K562 (cell line): Measurements from ENCODE around the gene CLDN5. TPM values are rescaled to one million over a fixed set of nuclear protein-coding genes. Genes with fewer than 3 reads are reported as not detected.

Source experiments
- CBX1 ChIP-seq: sonication (generic); IDR thresholded peaks from 2 replicates; pipeline ENCODE4 v1.6.1; 2016; ENCODE audit warnings: antibody characterized with exemption, low read depth, mild to moderate bottlenecking
- GABPB1 ChIP-seq: sonication (generic); formaldehyde crosslinking; IDR thresholded peaks from 2 replicates; pipeline ENCODE4 v1.8.0; 2022; ENCODE audit warnings: mild to moderate bottlenecking, missing genetic modification reagents
- KLF10 ChIP-seq: fragments of 250-450 bp; sonication (Bioruptor Pico); IDR thresholded peaks from 2 replicates; pipeline ENCODE4 v1.6.1; 2021; ENCODE audit warnings: matching md5 sums
- POLR2B ChIP-seq: fragments of 450-650 bp; IDR thresholded peaks from 2 replicates; pipeline ENCODE4 v1.6.1; 2018; ENCODE audit warnings: low read depth; ENCODE audit not compliant: partially characterized antibody
- TCFL5 ChIP-seq: fragments of 250-450 bp; sonication (Bioruptor Pico); conservative IDR thresholded peaks from 2 replicates; pipeline ENCODE4 v1.6.1; 2021; ENCODE audit warnings: mild to moderate bottlenecking, moderate library complexity, matching md5 sums
- ZBED1 ChIP-seq: IDR thresholded peaks from 2 replicates; pipeline ENCODE4 v1.6.1; 2014
- ZFPM2 ChIP-seq: fragments of 250-450 bp; sonication (Bioruptor Pico); IDR thresholded peaks from 2 replicates; pipeline ENCODE4 v1.5.1; 2022; ENCODE audit warnings: mild to moderate bottlenecking
- ZNF224 ChIP-seq: sonication (generic); formaldehyde crosslinking; IDR thresholded peaks from 2 replicates; pipeline ENCODE4 v1.8.0; 2022; ENCODE audit warnings: mild to moderate bottlenecking, missing genetic modification reagents
- polyA plus RNA-seq, 8 experiments: library from polyadenylated mRNA; depleted of rRNA in 4 of 8; stranded (reverse) in 5 of 8; unstranded in 3 of 8; fragments of >200 nt; fragmentation: Nextera tagmentation in 2 of 8; fragmentation: Illumina TruSeq in 1 of 8; extraction: Ambion mirVana in 2 of 8; extraction: Trizol in 1 of 8; gene quantifications; 2 replicates each; pipeline versions ENCODE4 v1.2.1 to v1.2.3, GENCODE V29; 2011 to 2014; ENCODE audit warnings: inconsistent platforms in 1 of 8, missing spikeins in 1 of 8
- total RNA-seq, 7 experiments: library from RNA; depleted of rRNA in 6 of 7; stranded (reverse); fragments of >200 nt in 6 of 7; fragmentation: Illumina TruSeq in 2 of 7; extraction: Trizol in 2 of 7; gene quantifications; 2 replicates each; pipeline versions ENCODE4 v1.2.1 to v1.2.3, GENCODE V29; 2011 to 2021; ENCODE audit warnings: low replicate concordance in 1 of 7
- TF ChIP-seq, protein P1 (sequence below): fragments of 250-450 bp; sonication (Bioruptor Pico); IDR thresholded peaks from 2 replicates; pipeline ENCODE4 v1.5.0; 2022; ENCODE audit warnings: mild to moderate bottlenecking
- TF ChIP-seq, protein P2 (sequence below): sonication (generic); formaldehyde crosslinking; IDR thresholded peaks from 2 replicates; pipeline ENCODE4 v1.8.0; 2023; ENCODE audit warnings: mild to moderate bottlenecking, missing genetic modification reagents
- TF ChIP-seq, protein P3 (sequence below): sonication (generic); formaldehyde crosslinking; IDR thresholded peaks from 2 replicates; pipeline ENCODE4 v1.8.0; 2023; ENCODE audit warnings: missing genetic modification reagents, mild to moderate bottlenecking, borderline replicate concordance
- TF ChIP-seq, protein P4 (sequence below): fragments of 450-650 bp; formaldehyde crosslinking; IDR thresholded peaks from 2 replicates; pipeline ENCODE4 v1.4.0; 2022; ENCODE audit warnings: missing genetic modification characterization
- TF ChIP-seq, protein P5 (sequence below): fragments of 200-800 bp; sonication (Bioruptor generic); IDR thresholded peaks from 2 replicates; pipeline ENCODE4 v1.6.1; 2017; ENCODE audit warnings: missing genetic modification characterization, missing compliant biosample characterization

The CLDN5 gene
- total and polyA plus RNA-seq, 9 of the 15 experiments (the other 6 are each of a cell fraction or from before 2014, with no cell fraction given), result 0.20 TPM; not detected in 8

DNA sequence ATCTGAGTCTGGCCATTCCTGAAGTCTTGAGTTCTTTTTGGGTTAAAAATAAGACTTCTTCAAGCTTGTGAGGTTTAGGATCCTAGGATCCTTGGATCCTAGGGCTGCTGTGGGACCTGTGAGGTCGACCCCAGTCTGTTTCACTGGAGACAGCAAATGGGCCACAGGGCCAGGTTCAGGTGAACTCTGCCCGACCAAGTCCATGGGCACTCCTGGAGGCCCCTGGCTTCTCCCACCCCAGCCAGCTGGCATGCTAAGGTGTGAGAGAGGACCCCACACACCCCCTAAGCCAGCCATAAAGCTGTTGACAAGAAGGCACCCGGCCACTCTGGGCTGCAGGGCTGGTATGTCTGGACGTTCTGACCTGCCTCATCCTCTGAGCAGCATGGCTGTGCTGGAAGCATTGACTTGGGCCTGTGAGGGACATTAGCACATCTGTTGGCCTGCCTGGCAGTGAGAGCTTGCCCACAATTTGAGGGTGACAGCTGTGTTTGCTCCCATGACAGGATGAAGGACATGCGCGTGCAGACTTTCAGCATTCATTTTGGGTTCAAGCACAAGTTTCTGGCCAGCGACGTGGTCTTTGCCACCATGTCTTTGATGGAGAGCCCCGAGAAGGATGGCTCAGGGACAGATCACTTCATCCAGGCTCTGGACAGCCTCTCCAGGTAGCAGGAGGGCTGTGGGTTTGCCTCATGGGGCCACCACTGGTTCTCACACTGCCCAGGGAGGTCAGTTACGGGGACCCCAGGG is 16.0 kb downstream of the CLDN5 start (continued):
- TF ChIP-seq, protein P1, sequence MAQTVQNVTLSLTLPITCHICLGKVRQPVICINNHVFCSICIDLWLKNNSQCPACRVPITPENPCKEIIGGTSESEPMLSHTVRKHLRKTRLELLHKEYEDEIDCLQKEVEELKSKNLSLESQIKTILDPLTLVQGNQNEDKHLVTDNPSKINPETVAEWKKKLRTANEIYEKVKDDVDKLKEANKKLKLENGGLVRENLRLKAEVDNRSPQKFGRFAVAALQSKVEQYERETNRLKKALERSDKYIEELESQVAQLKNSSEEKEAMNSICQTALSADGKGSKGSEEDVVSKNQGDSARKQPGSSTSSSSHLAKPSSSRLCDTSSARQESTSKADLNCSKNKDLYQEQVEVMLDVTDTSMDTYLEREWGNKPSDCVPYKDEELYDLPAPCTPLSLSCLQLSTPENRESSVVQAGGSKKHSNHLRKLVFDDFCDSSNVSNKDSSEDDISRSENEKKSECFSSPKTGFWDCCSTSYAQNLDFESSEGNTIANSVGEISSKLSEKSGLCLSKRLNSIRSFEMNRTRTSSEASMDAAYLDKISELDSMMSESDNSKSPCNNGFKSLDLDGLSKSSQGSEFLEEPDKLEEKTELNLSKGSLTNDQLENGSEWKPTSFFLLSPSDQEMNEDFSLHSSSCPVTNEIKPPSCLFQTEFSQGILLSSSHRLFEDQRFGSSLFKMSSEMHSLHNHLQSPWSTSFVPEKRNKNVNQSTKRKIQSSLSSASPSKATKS (CRISPR knock-in tag), result no peak
- TF ChIP-seq KLF10 (CRISPR knock-in tag) (no peak), ZBED1 (0 out of 2 replicates have a peak, but pooled peaks have one; percentile 35), CBX1 (no peak), GABPB1 (CRISPR knock-in tag) (no peak), ZNF224 (CRISPR knock-in tag) (no peak), ZFPM2 (CRISPR knock-in tag) (no peak), TCFL5 (no peak), POLR2B (peak; percentile 53)
- TF ChIP-seq, protein P2, sequence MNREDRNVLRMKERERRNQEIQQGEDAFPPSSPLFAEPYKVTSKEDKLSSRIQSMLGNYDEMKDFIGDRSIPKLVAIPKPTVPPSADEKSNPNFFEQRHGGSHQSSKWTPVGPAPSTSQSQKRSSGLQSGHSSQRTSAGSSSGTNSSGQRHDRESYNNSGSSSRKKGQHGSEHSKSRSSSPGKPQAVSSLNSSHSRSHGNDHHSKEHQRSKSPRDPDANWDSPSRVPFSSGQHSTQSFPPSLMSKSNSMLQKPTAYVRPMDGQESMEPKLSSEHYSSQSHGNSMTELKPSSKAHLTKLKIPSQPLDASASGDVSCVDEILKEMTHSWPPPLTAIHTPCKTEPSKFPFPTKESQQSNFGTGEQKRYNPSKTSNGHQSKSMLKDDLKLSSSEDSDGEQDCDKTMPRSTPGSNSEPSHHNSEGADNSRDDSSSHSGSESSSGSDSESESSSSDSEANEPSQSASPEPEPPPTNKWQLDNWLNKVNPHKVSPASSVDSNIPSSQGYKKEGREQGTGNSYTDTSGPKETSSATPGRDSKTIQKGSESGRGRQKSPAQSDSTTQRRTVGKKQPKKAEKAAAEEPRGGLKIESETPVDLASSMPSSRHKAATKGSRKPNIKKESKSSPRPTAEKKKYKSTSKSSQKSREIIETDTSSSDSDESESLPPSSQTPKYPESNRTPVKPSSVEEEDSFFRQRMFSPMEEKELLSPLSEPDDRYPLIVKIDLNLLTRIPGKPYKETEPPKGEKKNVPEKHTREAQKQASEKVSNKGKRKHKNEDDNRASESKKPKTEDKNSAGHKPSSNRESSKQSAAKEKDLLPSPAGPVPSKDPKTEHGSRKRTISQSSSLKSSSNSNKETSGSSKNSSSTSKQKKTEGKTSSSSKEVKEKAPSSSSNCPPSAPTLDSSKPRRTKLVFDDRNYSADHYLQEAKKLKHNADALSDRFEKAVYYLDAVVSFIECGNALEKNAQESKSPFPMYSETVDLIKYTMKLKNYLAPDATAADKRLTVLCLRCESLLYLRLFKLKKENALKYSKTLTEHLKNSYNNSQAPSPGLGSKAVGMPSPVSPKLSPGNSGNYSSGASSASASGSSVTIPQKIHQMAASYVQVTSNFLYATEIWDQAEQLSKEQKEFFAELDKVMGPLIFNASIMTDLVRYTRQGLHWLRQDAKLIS (CRISPR knock-in tag), result no peak
- TF ChIP-seq, protein P3, sequence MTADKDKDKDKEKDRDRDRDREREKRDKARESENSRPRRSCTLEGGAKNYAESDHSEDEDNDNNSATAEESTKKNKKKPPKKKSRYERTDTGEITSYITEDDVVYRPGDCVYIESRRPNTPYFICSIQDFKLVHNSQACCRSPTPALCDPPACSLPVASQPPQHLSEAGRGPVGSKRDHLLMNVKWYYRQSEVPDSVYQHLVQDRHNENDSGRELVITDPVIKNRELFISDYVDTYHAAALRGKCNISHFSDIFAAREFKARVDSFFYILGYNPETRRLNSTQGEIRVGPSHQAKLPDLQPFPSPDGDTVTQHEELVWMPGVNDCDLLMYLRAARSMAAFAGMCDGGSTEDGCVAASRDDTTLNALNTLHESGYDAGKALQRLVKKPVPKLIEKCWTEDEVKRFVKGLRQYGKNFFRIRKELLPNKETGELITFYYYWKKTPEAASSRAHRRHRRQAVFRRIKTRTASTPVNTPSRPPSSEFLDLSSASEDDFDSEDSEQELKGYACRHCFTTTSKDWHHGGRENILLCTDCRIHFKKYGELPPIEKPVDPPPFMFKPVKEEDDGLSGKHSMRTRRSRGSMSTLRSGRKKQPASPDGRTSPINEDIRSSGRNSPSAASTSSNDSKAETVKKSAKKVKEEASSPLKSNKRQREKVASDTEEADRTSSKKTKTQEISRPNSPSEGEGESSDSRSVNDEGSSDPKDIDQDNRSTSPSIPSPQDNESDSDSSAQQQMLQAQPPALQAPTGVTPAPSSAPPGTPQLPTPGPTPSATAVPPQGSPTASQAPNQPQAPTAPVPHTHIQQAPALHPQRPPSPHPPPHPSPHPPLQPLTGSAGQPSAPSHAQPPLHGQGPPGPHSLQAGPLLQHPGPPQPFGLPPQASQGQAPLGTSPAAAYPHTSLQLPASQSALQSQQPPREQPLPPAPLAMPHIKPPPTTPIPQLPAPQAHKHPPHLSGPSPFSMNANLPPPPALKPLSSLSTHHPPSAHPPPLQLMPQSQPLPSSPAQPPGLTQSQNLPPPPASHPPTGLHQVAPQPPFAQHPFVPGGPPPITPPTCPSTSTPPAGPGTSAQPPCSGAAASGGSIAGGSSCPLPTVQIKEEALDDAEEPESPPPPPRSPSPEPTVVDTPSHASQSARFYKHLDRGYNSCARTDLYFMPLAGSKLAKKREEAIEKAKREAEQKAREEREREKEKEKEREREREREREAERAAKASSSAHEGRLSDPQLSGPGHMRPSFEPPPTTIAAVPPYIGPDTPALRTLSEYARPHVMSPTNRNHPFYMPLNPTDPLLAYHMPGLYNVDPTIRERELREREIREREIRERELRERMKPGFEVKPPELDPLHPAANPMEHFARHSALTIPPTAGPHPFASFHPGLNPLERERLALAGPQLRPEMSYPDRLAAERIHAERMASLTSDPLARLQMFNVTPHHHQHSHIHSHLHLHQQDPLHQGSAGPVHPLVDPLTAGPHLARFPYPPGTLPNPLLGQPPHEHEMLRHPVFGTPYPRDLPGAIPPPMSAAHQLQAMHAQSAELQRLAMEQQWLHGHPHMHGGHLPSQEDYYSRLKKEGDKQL (CRISPR knock-in tag), result 0 out of 2 replicates have a peak, but pooled peaks have one; percentile 76
- TF ChIP-seq, protein P4, sequence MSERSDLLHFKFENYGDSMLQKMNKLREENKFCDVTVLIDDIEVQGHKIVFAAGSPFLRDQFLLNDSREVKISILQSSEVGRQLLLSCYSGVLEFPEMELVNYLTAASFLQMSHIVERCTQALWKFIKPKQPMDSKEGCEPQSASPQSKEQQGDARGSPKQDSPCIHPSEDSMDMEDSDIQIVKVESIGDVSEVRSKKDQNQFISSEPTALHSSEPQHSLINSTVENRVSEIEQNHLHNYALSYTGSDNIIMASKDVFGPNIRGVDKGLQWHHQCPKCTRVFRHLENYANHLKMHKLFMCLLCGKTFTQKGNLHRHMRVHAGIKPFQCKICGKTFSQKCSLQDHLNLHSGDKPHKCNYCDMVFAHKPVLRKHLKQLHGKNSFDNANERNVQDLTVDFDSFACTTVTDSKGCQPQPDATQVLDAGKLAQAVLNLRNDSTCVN (CRISPR knock-in tag), result no peak
- TF ChIP-seq, protein P5, sequence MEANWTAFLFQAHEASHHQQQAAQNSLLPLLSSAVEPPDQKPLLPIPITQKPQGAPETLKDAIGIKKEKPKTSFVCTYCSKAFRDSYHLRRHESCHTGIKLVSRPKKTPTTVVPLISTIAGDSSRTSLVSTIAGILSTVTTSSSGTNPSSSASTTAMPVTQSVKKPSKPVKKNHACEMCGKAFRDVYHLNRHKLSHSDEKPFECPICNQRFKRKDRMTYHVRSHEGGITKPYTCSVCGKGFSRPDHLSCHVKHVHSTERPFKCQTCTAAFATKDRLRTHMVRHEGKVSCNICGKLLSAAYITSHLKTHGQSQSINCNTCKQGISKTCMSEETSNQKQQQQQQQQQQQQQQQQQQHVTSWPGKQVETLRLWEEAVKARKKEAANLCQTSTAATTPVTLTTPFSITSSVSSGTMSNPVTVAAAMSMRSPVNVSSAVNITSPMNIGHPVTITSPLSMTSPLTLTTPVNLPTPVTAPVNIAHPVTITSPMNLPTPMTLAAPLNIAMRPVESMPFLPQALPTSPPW (CRISPR knock-in tag), result no peak
